ENCODE data around the gene TAF10.

The TAF10 gene

GRCh38 chr11:6640985-6641701, 29.1 kb upstream of the TAF10 start:
- DNase-seq (ENCODE audit: low spot score): no peak

- no peak for DNase-seq (ENCODE audit: low spot score)
These were observed 28.3 kb upstream of the TAF10 start for GRCh38 chr11:6640036-6640984.

DNA sequence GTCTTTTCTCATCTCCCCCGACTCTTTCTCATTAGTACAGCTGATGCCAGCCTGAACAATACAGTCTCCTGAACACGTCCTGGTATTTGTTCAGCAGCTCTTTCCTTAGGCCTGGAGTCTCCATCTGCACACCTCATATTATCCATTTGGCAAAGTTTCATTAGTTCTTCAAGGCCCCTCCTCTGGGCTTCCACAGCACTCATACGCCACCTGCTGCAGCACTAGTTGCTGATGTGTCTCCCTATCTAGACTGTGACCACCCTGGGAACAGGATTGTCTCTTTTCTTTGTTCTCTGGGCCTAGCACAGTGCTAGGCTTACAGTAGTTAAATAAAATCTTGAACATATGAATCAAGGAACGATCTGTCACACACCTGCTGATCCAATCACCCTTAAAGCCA, 26.4 kb upstream of the TAF10 start:
- no peak for DNase-seq (ENCODE audit: low spot score)

- DNase-seq (ENCODE audit: low spot score): no peak
These were observed 25.9 kb upstream of the TAF10 start for GRCh38 chr11:6637871-6638270.

DNA sequence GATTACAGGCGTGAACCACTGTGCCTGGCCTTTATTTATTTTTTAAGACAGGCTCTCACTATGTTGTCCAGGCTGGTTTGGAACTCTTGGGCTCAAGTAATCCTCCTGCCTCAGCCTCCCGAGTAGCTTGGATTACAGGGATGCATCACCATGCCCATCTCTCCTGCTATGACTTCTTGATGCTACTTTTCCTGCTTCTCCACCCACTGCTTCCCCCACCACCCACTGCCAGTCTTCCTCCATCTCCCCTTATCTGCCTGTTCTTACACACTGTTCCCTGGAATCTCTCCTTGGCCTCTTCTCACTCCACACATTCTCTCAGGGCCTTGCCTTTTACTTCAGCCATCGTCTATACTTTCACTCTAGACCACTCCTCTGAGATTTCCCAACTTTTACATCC, 24.5 kb upstream of the TAF10 start:
- no peak for DNase-seq (ENCODE audit: low spot score)

GRCh38 chr11:6635082-6635932, 23.3 kb upstream of the TAF10 start:
- DNase-seq (ENCODE audit: low spot score): peak; percentile 99

DNA sequence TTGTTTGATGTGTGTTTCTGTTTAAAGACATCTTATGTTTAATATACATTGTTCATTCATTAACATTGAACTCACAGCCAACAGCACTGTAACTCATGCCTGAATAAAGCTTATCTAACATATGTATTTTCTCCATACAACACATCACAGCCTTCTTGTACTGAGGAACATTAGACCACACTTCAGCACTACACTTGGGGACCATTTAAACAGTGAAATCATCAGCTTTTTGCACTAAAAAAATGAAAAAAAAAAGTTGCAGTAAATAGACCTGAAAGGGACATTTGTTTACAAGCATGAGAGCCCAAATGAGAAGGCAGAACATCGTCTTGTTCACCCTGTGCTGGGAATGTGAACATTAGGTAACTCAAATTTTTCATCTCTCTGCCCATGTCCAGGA, 22.5 kb upstream of the TAF10 start:
- no peak for DNase-seq (ENCODE audit: low spot score)

- DNase-seq (ENCODE audit: low spot score): no peak
These were observed 21.7 kb upstream of the TAF10 start for GRCh38 chr11:6633422-6634408.

DNA sequence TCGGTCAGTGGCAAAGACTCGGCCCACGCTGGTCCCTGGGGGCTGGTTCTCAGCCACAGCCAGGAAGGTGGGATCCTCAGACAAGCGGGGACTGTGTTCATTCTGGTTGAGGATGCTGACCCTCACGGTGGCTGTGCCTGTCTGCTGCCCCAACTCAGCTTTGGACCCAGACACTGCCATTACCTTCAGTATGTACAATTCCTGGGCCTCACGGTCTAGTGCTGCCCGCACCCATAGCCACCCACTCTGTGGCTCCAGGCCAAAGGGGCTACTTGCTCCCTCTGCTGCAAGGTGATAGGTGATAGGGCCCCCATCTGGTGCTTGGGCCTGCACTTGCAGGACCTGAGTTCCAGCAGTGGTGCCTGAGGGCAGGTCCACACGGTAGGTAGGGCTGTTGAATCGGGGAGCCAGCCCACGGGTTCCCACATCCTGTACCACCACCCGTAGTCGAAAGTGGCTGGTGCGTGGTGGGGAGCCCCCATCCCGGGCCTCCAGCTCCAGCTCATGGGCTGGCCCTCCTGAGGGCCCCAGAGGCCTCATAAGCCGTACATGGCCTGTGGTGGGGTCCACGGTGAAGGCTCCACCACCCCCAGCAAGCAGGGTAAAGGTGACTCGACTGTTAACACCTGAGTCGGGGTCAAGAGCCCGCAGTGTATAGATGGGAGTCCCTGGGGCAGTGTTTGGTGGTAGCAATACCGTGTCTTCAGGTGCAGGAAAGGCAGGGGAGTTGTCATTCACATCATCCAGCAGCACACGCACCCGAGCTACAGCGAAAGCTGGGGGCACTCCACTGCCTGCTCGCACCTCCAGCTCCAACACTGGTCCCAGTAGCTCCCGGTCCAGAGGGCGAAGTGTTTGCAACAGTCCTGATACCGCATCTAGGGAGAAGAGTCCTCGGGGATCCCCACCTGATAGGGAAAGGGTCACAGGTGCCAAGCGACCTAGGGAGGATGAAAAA, 20.4 kb upstream of the TAF10 start:
- no peak for DNase-seq (ENCODE audit: low spot score)

GRCh38 chr11:6631361-6631890, 19.4 kb upstream of the TAF10 start:
- no peak for DNase-seq (ENCODE audit: low spot score)

DNA sequence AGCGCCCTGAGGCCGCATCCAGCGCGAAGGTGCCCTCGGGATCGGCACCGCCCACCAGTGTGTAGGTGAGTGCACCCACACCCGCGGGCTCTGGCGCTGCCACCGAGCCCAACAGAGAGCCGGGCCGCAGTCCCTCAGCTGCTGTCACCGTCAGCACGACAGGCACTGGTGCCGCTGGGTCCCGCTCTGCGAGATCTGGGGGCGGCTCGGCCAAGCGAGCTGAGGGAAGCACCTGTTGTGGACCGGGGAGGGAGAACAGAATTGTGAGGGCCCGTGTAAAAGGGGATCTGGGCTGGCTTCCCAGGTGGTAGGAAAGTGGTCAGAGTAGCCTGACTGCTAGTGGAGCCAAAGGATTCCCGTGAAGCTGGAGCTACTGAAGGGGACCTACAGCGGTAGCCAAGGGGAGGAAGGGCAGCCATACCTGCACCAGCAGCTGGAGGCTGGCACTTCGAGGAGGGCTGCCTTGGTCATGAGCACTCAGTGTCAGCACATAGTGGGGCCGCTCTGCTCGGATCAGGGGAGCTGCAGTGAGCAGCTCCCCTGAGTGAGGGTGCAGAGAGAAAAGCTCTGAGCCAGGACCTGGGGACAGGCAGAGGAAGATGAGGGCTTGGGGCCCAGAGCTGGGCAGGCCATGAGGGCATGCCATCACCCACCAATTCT, 18.7 kb upstream of the TAF10 start:
- no peak for DNase-seq (ENCODE audit: low spot score)

DNA sequence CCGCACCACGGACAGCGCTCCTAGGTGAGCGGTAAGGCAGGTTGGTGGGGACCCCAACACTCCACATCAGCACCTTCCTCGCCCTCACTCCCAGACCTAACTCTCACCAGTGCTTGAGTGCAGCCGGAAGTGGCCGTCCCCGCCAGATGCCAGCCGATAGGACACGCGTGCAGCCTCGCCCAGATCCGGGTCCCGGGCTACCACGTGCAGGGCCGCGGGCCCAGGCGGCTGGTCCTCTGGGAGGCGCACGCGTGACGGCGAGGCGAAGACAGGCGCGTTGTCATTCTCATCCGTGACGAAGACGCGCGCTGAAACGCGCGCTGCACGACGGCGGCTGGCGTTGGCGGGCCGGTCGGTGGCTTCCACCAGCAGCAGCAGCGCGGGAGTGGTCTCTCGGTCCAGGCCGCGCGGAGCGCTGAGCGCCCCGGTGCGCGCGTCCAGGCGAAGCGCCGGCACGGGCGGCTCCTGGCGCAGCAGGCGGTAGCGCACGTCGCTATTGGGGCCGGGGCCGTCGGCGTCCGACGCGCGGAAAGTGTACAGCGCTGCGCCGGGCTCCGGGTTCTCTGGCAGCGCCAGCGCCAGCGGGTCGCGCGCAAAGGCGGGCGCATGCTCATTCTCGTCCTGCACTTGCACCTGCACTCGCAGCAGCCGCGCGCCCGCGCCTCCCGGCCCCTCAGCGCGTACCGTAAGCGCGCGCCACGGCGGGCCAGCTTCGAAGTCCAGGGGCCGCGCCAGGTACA, 18.0 kb upstream of the TAF10 start:
- no peak for DNase-seq (ENCODE audit: low spot score)

DNA sequence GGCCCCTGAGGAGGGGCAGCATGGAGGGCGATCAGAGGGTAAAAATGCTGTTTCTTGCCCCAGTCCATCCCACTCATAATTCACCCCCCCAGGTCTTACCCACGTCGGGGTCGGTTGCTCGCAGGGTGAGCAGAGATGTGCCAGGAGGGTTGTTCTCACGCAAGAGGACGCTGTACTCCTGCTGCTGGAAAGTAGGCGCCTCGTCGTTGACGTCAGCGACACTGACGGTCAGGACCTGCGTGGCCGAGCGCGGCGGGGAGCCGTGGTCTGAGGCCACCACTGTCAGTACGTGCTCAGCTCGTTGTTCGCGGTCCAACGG, 17.5 kb upstream of the TAF10 start:
- no peak for DNase-seq (ENCODE audit: low spot score)

GRCh38 chr11:6628526-6628925, 16.5 kb upstream of the TAF10 start:
- no peak for DNase-seq (ENCODE audit: low spot score)

GRCh38 chr11:6627762-6628241, 15.8 kb upstream of the TAF10 start:
- no peak for DNase-seq (ENCODE audit: low spot score)

GRCh38 chr11:6626971-6627761, 15.2 kb upstream of the TAF10 start:
- DNase-seq (ENCODE audit: low spot score): no peak

GRCh38 chr11:6625832-6626420, 13.9 kb upstream of the TAF10 start:
- no peak for DNase-seq (ENCODE audit: low spot score)
